HG03457 (cell line): ENCODE results near the gene ZNF526.

Experiments used
- ATAC-seq: cut with Tn5 transposase; IDR thresholded peaks from one replicate; pipeline ENCODE4 v1.9.1; 2021; ENCODE audit warnings: moderate number of reproducible peaks; ENCODE audit not compliant: unreplicated experiment

ZNF526 gene

GRCh38 chr19:42246143-42246921 lies 26.2 kb downstream of the ZNF526 start:
- no peak for ATAC-seq

- ATAC-seq, result no peak
These were observed 27.0 kb downstream of the ZNF526 start for GRCh38 chr19:42246922-42247639.

- no peak for ATAC-seq
These were observed 27.6 kb downstream of the ZNF526 start for GRCh38 chr19:42247640-42248199.

GRCh38 chr19:42248270-42249148 lies 28.4 kb downstream of the ZNF526 start:
- no peak for ATAC-seq

GRCh38 chr19:42249149-42249750 lies 29.1 kb downstream of the ZNF526 start:
- no peak for ATAC-seq

GRCh38 chr19:42249769-42250168 lies 29.7 kb downstream of the ZNF526 start:
- no peak for ATAC-seq

GRCh38 chr19:42250183-42250665 lies 30.1 kb downstream of the ZNF526 start:
- ATAC-seq, result no peak

GRCh38 chr19:42250666-42251531 lies 30.8 kb downstream of the ZNF526 start:
- ATAC-seq, result no peak

GRCh38 chr19:42251572-42252358 lies 31.7 kb downstream of the ZNF526 start:
- no peak for ATAC-seq

GRCh38 chr19:42252365-42253244 lies 32.5 kb downstream of the ZNF526 start:
- no peak for ATAC-seq

GRCh38 chr19:42253245-42254088 lies 33.4 kb downstream of the ZNF526 start:
- ATAC-seq, result no peak

GRCh38 chr19:42254089-42254849 lies 34.2 kb downstream of the ZNF526 start:
- ATAC-seq, result no peak

GRCh38 chr19:42254850-42255765 lies 35.0 kb downstream of the ZNF526 start, which contains the start of gene ERF:
ERF (minus strand) TSS chr19:42255128; CDS start chr19:42254999, 129 bp downstream.
- ATAC-seq, result peak; percentile 42

- no peak for ATAC-seq
These were observed 35.9 kb downstream of the ZNF526 start for GRCh38 chr19:42255766-42256745.
